GM12891 (cell line): ENCODE data around the gene TTLL8.

Experiments used
- POLR2A ChIP-seq: IDR thresholded peaks from 2 replicates; pipeline ENCODE4 v1.6.1; 2011; ENCODE audit warnings: low read depth, low read length, control low read depth
- POLR2AphosphoS5 ChIP-seq: IDR thresholded peaks from 2 replicates; pipeline ENCODE4 v1.6.1; 2011; ENCODE audit warnings: low read depth, low read length, control low read depth
- TAF1 ChIP-seq: IDR thresholded peaks from 2 replicates; pipeline ENCODE4 v1.6.1; 2011; ENCODE audit warnings: low read depth, low read length, control low read depth

DNA sequence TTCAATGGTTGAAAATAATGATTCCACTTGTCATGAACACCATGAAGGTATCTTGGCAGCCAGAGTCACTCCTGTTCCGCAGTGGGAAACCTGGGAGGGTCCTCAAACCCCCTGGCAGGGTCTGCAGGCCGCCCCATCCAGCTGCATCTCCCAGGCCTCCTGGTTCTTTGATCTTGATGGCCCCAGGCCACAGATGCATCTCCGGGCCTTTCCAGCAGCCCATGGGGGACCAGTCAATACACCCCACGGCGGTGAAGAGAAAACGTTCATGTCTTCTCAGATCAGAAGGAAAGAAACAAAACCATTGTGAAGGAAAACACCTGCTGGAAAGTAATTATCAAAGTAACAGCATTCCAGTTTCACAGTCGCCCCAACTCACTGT lies 1.8 kb upstream of the TTLL8 start:
- no peak for TF ChIP-seq POLR2AphosphoS5
- no peak for TF ChIP-seq TAF1
- TF ChIP-seq POLR2A = no peak
